ENCODE data around the gene RADIL.

- TF ChIP-seq JUNB (CRISPR knock-in tag; IDR thresholded peaks at IDR 0.05; ENCODE audit: borderline replicate concordance) (no peak), CBX1 (IDR thresholded peaks at IDR 0.05; ENCODE audit: low read depth) (no peak), JUND (CRISPR knock-in tag; IDR thresholded peaks at IDR 0.05) (no peak), TCF7L2 (IDR thresholded peaks at IDR 0.05; ENCODE audit: low read depth, low read length) (no peak), HNRNPLL (IDR thresholded peaks at IDR 0.05; ENCODE audit: low read depth, low read length, poor library complexity, severe bottlenecking) (no peak), SRF (IDR thresholded peaks at IDR 0.05; ENCODE audit: low read depth, low read length) (no peak), ZNF136 (CRISPR knock-in tag; IDR thresholded peaks at IDR 0.05; ENCODE audit: low read depth) (no peak), RAD51 (IDR thresholded peaks at IDR 0.05; ENCODE audit: borderline replicate concordance) (no peak), RFX5 (IDR thresholded peaks at IDR 0.05; ENCODE audit: low read depth, low read length) (no peak), DPF2 (CRISPR knock-in tag; IDR thresholded peaks at IDR 0.05; ENCODE audit: borderline replicate concordance, low read depth) (no peak), YY1 (IDR thresholded peaks at IDR 0.05; ENCODE audit: insufficient read depth, insufficient replicate concordance, low read depth, low read length) (no peak)
- TF ChIP-seq, protein P1, sequence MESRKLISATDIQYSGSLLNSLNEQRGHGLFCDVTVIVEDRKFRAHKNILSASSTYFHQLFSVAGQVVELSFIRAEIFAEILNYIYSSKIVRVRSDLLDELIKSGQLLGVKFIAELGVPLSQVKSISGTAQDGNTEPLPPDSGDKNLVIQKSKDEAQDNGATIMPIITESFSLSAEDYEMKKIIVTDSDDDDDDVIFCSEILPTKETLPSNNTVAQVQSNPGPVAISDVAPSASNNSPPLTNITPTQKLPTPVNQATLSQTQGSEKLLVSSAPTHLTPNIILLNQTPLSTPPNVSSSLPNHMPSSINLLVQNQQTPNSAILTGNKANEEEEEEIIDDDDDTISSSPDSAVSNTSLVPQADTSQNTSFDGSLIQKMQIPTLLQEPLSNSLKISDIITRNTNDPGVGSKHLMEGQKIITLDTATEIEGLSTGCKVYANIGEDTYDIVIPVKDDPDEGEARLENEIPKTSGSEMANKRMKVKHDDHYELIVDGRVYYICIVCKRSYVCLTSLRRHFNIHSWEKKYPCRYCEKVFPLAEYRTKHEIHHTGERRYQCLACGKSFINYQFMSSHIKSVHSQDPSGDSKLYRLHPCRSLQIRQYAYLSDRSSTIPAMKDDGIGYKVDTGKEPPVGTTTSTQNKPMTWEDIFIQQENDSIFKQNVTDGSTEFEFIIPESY (CRISPR knock-in tag; IDR thresholded peaks at IDR 0.05), result no peak
Measured at GRCh38 chr7:4749798-4750197, 133.7 kb downstream of the RADIL start.
